ENCODE measurements around the gene BCKDHA. TPM values are rescaled to one million over a fixed set of nuclear protein-coding genes. Genes with fewer than 3 reads are reported as not detected.
A peak's percentile ranks its signal among the peaks of the same experiment; 100 is the strongest.

The BCKDHA gene
- total and polyA plus RNA-seq, 9 of the 15 experiments (the other 6 are each of a cell fraction or from before 2014, with no cell fraction given), result 4.5 to 52.5 (median 14.1) TPM

DNA sequence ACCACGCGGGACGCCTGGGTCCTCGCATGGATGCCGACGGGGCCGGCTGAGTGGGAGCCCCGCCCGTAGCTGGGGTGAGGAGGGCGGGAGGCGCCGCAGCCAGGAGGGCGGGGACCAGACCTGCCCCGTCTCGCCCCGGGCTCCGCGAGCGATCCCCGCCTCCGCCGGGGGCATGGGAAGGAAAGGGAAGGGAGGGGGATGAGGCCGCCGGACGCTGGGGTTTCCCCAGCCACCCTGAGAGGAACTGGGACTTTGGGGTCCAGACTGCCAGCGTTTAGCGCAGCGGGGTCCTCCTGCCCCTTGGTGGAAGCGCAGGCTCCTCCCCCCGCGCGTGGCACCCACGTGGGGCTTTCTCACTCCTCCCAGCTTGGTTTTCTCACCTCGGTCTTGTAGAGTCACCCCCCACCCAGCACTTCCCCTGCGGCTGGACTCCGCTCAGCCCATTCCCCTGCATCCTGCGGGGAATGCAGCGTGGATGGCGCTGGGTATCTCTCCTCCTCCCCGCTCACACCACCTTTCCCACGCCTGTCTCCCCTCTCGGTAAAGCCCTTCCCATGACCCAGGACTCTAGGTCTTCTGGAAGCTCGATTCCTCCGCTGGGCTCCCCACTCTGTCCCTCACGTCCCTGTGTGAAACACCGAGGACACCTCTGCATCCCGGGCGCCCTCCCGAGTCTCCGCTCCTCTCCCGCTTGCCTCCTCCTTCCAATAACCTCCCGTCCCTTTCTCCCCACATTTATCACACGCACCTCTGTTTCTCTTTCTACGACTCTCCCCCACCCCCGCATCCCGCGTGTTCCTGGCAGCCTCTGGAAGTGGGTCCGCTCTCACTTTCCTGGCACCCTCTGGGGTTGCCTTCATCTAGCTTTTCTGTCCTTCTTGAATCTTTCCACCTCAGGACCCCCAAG is 46.0 kb upstream of the BCKDHA start (continued):
- TF ChIP-seq, protein P1, sequence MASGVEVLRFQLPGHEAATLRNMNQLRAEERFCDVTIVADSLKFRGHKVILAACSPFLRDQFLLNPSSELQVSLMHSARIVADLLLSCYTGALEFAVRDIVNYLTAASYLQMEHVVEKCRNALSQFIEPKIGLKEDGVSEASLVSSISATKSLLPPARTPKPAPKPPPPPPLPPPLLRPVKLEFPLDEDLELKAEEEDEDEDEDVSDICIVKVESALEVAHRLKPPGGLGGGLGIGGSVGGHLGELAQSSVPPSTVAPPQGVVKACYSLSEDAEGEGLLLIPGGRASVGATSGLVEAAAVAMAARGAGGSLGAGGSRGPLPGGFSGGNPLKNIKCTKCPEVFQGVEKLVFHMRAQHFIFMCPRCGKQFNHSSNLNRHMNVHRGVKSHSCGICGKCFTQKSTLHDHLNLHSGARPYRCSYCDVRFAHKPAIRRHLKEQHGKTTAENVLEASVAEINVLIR (CRISPR knock-in tag; IDR thresholded peaks at IDR 0.05), result no peak
- TF ChIP-seq ZNF354B (CRISPR knock-in tag; IDR thresholded peaks at IDR 0.05) (no peak), RFX1 (IDR thresholded peaks at IDR 0.05) (no peak), BCL6 (CRISPR knock-in tag; IDR thresholded peaks at IDR 0.05) (no peak), ELF2 (CRISPR knock-in tag; IDR thresholded peaks at IDR 0.05) (no peak), ERF (CRISPR knock-in tag; IDR thresholded peaks at IDR 0.05) (no peak), CREBBP (IDR thresholded peaks at IDR 0.05; ENCODE audit: low read depth, low read length) (no peak), ZNF184 (CRISPR knock-in tag; IDR thresholded peaks at IDR 0.05) (no peak), SIX5 (IDR thresholded peaks at IDR 0.05; ENCODE audit: borderline replicate concordance in 1 of 2, insufficient read depth in 1 of 2, low read depth in 1 of 2, low read length in 2 of 2) (no peak), LARP7 (IDR thresholded peaks at IDR 0.05) (no peak), GABPA (tag; conservative IDR thresholded peaks at IDR 0.05; ENCODE audit: low read depth) (no peak), ZNF444 (CRISPR knock-in tag; IDR thresholded peaks at IDR 0.05) (no peak)
- TF ChIP-seq, protein P2, sequence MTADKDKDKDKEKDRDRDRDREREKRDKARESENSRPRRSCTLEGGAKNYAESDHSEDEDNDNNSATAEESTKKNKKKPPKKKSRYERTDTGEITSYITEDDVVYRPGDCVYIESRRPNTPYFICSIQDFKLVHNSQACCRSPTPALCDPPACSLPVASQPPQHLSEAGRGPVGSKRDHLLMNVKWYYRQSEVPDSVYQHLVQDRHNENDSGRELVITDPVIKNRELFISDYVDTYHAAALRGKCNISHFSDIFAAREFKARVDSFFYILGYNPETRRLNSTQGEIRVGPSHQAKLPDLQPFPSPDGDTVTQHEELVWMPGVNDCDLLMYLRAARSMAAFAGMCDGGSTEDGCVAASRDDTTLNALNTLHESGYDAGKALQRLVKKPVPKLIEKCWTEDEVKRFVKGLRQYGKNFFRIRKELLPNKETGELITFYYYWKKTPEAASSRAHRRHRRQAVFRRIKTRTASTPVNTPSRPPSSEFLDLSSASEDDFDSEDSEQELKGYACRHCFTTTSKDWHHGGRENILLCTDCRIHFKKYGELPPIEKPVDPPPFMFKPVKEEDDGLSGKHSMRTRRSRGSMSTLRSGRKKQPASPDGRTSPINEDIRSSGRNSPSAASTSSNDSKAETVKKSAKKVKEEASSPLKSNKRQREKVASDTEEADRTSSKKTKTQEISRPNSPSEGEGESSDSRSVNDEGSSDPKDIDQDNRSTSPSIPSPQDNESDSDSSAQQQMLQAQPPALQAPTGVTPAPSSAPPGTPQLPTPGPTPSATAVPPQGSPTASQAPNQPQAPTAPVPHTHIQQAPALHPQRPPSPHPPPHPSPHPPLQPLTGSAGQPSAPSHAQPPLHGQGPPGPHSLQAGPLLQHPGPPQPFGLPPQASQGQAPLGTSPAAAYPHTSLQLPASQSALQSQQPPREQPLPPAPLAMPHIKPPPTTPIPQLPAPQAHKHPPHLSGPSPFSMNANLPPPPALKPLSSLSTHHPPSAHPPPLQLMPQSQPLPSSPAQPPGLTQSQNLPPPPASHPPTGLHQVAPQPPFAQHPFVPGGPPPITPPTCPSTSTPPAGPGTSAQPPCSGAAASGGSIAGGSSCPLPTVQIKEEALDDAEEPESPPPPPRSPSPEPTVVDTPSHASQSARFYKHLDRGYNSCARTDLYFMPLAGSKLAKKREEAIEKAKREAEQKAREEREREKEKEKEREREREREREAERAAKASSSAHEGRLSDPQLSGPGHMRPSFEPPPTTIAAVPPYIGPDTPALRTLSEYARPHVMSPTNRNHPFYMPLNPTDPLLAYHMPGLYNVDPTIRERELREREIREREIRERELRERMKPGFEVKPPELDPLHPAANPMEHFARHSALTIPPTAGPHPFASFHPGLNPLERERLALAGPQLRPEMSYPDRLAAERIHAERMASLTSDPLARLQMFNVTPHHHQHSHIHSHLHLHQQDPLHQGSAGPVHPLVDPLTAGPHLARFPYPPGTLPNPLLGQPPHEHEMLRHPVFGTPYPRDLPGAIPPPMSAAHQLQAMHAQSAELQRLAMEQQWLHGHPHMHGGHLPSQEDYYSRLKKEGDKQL (CRISPR knock-in tag; IDR thresholded peaks at IDR 0.05; ENCODE audit: borderline replicate concordance), result no peak
- TF ChIP-seq, protein P3, sequence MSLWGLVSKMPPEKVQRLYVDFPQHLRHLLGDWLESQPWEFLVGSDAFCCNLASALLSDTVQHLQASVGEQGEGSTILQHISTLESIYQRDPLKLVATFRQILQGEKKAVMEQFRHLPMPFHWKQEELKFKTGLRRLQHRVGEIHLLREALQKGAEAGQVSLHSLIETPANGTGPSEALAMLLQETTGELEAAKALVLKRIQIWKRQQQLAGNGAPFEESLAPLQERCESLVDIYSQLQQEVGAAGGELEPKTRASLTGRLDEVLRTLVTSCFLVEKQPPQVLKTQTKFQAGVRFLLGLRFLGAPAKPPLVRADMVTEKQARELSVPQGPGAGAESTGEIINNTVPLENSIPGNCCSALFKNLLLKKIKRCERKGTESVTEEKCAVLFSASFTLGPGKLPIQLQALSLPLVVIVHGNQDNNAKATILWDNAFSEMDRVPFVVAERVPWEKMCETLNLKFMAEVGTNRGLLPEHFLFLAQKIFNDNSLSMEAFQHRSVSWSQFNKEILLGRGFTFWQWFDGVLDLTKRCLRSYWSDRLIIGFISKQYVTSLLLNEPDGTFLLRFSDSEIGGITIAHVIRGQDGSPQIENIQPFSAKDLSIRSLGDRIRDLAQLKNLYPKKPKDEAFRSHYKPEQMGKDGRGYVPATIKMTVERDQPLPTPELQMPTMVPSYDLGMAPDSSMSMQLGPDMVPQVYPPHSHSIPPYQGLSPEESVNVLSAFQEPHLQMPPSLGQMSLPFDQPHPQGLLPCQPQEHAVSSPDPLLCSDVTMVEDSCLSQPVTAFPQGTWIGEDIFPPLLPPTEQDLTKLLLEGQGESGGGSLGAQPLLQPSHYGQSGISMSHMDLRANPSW (CRISPR knock-in tag; IDR thresholded peaks at IDR 0.05), result 0 out of 2 replicates have a peak, but pooled peaks have one; percentile 62
- TF ChIP-seq, protein P4, sequence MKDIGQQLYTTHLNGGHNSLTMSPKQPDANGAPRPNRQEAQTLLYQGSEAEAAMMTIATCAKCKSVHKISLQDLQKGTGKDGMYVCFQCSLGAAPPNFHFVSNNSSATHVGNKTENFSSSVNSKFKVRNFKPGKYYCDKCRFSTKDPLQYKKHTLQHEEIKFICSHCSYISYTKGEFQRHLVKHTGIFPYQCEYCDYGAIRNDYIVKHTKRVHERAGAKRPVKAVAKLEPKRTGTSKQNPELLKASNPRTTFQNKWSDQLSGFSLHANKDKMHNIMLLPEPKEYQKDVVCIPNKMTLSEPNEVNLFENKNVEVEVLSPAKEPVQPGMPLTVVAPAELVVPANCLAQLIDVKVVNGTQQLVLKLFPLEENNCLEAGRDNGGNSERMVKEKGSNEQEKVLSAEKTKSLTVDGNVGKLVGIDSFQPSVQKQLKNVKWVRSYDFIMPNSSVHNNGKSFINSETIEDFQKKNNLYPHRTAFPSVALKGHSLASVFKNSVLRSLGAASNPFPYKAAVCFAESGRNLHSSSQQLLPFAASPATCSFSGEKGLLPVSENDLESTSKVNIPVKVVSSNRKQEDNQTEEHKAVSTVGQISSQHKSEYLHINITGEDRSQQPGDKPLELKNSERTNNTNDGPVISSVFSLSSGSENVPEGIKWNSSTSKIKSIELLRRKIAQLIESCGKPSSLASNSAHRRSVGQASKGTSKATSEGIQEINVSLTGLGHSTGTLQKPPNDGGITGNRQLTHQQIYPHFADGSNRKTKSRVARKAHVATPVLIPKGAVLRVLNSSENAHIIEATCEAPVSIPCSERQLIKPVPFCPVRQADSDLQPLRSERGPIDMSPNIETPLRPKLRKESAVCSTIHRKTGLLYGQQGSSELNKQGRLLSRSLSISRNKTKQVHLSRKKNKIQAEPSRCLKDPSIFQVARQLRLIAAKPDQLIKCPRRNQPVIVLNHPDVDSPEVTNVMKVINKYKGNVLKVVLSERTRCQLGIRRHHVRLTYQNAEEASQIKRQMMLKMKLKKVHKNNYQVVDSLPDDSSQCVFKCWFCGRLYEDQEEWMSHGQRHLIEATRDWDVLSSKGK (CRISPR knock-in tag; IDR thresholded peaks at IDR 0.05), result no peak

All from K562 (cell line).